HEK293T (cell line): ENCODE data around the gene ARMC12.

Experiments used
- CTCF ChIA-PET: fragments of 350-600 bp; formaldehyde crosslinking; extraction: SDS; loops from one replicate; lab custom pipeline; 2021; ENCODE audit warnings: antibody characterized with exemption, inconsistent platforms; lab: Yijun Ruan, JAX
- POLR2A ChIA-PET: fragments of 350-600 bp; formaldehyde crosslinking; extraction: SDS; loops from one replicate; lab custom pipeline; 2020; ENCODE audit warnings: antibody characterized with exemption, inconsistent platforms; lab: Yijun Ruan, JAX
- DNase-seq: peaks from one replicate; pipeline ENCODE4 v3.0.0; 2012; ENCODE audit warnings: mixed read lengths; ENCODE audit errors: extremely low spot score
- ARNT ChIP-seq: fragments of 450-650 bp; IDR thresholded peaks from 2 replicates; pipeline ENCODE4 v1.6.1; 2017; ENCODE audit warnings: mild to moderate bottlenecking
- BHLHE40 ChIP-seq: fragments of 450-650 bp; IDR thresholded peaks from 2 replicates; pipeline ENCODE4 v1.6.1; 2016; ENCODE audit warnings: mild to moderate bottlenecking, moderate library complexity, borderline replicate concordance
- CTBP1 ChIP-seq: fragments of 450-650 bp; IDR thresholded peaks from 2 replicates; pipeline ENCODE4 v1.6.1; 2016; ENCODE audit warnings: borderline replicate concordance
- ELF4 ChIP-seq: fragments of 450-650 bp; IDR thresholded peaks from 2 replicates; pipeline ENCODE4 v1.6.1; 2017; ENCODE audit warnings: antibody characterized with exemption
- FOXA1 ChIP-seq: fragments of 450-650 bp; IDR thresholded peaks from 2 replicates; pipeline ENCODE4 v1.6.1; 2016; ENCODE audit warnings: mild to moderate bottlenecking
- FOXK2 ChIP-seq: fragments of 450-650 bp; IDR thresholded peaks from 2 replicates; pipeline ENCODE4 v1.6.1; 2016; ENCODE audit warnings: mild to moderate bottlenecking
- FOXM1 ChIP-seq: fragments of 450-650 bp; IDR thresholded peaks from 2 replicates; pipeline ENCODE4 v1.6.1; 2017; ENCODE audit warnings: mild to moderate bottlenecking, borderline replicate concordance
- HDGF ChIP-seq: fragments of 450-650 bp; IDR thresholded peaks from 2 replicates; pipeline ENCODE4 v1.6.1; 2017; ENCODE audit warnings: antibody characterized with exemption, borderline replicate concordance
- L3MBTL2 ChIP-seq: fragments of 450-650 bp; conservative IDR thresholded peaks from 2 replicates; pipeline ENCODE4 v1.6.1; 2016; ENCODE audit warnings: mild to moderate bottlenecking
- LEF1 ChIP-seq: fragments of 450-650 bp; IDR thresholded peaks from 2 replicates; pipeline ENCODE4 v1.6.1; 2017; ENCODE audit warnings: mild to moderate bottlenecking, borderline replicate concordance
- NFRKB ChIP-seq: fragments of 450-650 bp; IDR thresholded peaks from 2 replicates; pipeline ENCODE4 v1.6.1; 2016; ENCODE audit warnings: mild to moderate bottlenecking, moderate library complexity
- SP1 ChIP-seq: fragments of 450-650 bp; IDR thresholded peaks from 2 replicates; pipeline ENCODE4 v1.6.1; 2017
- SUZ12 ChIP-seq: fragments of 450-650 bp; IDR thresholded peaks from 2 replicates; pipeline ENCODE4 v1.6.1; 2016; ENCODE audit warnings: mild to moderate bottlenecking
- TARDBP ChIP-seq: fragments of 450-650 bp; IDR thresholded peaks from 2 replicates; pipeline ENCODE4 v1.6.1; 2016
- ZNF384 ChIP-seq: fragments of 450-650 bp; IDR thresholded peaks from 2 replicates; pipeline ENCODE4 v1.6.1; 2016
- TF ChIP-seq, protein P1 (sequence below): fragments of 450-650 bp; IDR thresholded peaks from 2 replicates; pipeline ENCODE4 v1.6.1; 2016

ARMC12 gene

DNA sequence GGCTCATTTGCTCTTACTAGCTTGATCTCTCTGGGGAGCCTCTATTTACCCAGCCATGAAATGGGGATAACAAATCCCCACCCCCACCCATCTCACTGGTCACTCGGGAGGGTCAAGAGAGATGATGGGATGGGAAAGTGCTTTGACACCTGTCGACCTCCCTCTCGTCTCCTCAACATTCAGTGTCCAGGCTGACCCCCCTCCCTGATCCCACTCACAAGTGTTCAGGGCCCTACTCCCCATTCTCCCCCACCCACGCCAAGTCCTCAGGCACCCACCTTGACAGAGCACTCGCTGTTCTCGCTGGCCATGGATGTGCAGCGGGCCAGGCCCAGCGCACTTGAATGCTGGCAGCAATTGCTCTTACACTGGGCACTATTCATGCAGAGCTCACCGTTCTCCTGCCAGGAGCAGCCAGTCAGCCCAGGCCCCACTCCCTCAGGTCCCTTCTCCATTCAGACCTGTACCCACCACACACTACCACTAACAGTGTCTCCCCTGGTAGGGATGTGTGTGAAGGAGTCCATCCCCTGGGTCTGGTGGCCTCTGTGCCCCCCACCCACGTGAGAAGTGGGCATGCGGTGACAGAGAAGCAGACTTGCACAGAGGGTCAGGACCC, 58.7 kb downstream of the ARMC12 start:
- ChIA-PET POLR2A (no interaction called here), CTCF (no interaction called here)
- TF ChIP-seq CTBP1 (no peak), ZNF384 (no peak), ELF4 (no peak), BHLHE40 (no peak), FOXM1 (no peak), LEF1 (no peak), HDGF (no peak), FOXK2 (no peak), TARDBP (no peak), L3MBTL2 (no peak), FOXA1 (no peak), ARNT (no peak), SUZ12 (no peak), NFRKB (no peak)
- TF ChIP-seq, protein P1, sequence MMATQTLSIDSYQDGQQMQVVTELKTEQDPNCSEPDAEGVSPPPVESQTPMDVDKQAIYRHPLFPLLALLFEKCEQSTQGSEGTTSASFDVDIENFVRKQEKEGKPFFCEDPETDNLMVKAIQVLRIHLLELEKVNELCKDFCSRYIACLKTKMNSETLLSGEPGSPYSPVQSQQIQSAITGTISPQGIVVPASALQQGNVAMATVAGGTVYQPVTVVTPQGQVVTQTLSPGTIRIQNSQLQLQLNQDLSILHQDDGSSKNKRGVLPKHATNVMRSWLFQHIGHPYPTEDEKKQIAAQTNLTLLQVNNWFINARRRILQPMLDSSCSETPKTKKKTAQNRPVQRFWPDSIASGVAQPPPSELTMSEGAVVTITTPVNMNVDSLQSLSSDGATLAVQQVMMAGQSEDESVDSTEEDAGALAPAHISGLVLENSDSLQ = no peak
- no peak for DNase-seq

DNA sequence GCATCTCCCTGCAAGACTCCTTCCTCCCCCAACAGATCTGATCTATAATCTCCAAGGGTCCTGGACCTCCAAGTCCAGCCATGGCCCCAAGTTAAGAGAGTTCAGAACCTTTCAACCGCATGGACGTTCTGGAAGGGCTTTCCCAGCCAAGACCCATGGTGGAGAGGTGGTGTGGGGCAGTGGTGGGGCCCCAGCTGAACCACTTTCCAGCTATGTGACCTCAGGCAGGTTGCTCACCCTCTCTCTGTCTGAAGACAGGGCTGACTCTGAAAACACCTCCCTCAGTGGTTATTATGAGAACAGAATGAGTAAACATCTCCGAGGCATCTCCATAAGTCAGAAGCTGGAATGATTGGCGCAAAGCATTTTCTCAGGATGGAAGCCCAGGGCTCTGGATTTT, 59.4 kb downstream of the ARMC12 start:
- DNase-seq = no peak
- POLR2A ChIA-PET = no interaction called here

DNA sequence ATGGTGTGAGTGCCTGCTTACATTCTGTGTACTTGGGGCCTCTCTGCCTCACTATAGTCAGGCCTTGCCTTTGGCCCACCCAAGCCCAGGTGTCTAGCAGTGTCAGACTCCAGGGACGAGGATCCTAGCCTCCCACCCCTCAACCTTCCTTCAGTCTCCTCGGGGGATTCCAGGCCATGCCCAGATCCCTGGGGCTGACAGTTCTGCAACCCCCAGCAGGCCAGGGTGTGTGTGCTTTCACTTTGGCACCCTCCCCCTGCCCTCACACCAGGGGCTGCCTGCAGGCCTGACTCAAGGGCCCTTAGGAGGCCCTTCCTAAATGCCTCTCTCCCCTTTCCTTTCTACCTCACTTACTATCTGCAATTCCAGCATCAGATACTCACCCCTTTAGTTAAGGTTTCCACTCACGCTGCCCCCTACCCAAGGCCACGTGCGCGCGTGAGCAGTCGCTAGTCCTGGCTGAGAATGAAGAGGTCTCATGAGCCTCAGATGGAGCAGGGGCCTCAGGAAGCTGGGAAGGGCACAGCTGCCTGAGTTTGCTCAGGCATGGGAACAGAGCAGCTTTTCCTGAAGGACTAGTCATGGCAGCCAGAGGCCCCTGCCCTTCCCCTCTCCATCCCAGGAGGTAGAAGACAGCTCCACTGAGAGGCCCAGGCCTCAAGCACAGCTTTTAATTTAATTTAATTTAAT, 61.1 kb downstream of the ARMC12 start:
- CTCF ChIA-PET = no interaction called here
- no peak for TF ChIP-seq BHLHE40
- no peak for TF ChIP-seq FOXM1
- TF ChIP-seq ELF4 = no peak
- no peak for TF ChIP-seq CTBP1
- no peak for TF ChIP-seq ARNT
- no peak for TF ChIP-seq FOXA1
- POLR2A ChIA-PET = interaction anchor here (0.9 kb wide), 1 partner anchor 9 kb away, joined by 3 read pairs; no protein-coding TSS in a partner anchor
- no peak for DNase-seq

More for the DNA sequence above, 59.4 kb downstream of the ARMC12 start:
- CTCF ChIA-PET = no interaction called here
- TF ChIP-seq NFRKB (no peak), ARNT (no peak), ELF4 (no peak), FOXA1 (no peak), BHLHE40 (no peak), ZNF384 (no peak), SUZ12 (no peak), FOXK2 (no peak), HDGF (no peak), TARDBP (no peak), SP1 (no peak), CTBP1 (no peak), LEF1 (no peak), FOXM1 (no peak), L3MBTL2 (no peak)
- TF ChIP-seq, protein P1 = no peak
